Neural progenitor cell (in vitro differentiated cells): ENCODE measurements around the gene TIMM22. TPM values are rescaled to one million over a fixed set of nuclear protein-coding genes. Genes with fewer than 3 reads are reported as not detected.
"Not testable (repeated sequence)": the region's sequence is repeated elsewhere in the genome, so short reads cannot be mapped to it uniquely, and the experiment has no call there.

Experiments
- DNase-seq: peaks from one replicate; pipeline ENCODE4 v3.0.0-alpha.2; 2016; ENCODE audit warnings: low spot score
- H2AFZ ChIP-seq: fragments of 200-600 bp; sonication (generic); replicated peaks from 2 replicates; pipeline ENCODE4 v1.6.1; 2016; ENCODE audit warnings: antibody characterized with exemption
- H3F3A ChIP-seq: fragments of 200-600 bp; sonication (generic); 2 replicates; pipeline ENCODE4 v1.6.1; 2016; ENCODE audit warnings: antibody characterized with exemption, low read depth
- H3K27ac ChIP-seq: fragments of 200-600 bp; sonication (generic); 2 replicates; pipeline ENCODE4 v1.5.1; 2016; ENCODE audit warnings: mild to moderate bottlenecking
- H3K27me3 ChIP-seq: fragments of 200-600 bp; sonication (generic); 2 replicates; pipeline ENCODE4 v1.6.1; 2016; ENCODE audit warnings: mild to moderate bottlenecking, moderate library complexity
- H3K36me3 ChIP-seq: fragments of 200-600 bp; sonication (generic); 2 replicates; pipeline ENCODE4 v1.5.1; 2016
- H3K4me1 ChIP-seq: fragments of 200-600 bp; sonication (generic); 2 replicates; pipeline ENCODE4 v1.6.1; 2016; ENCODE audit warnings: mixed run types
- H3K4me2 ChIP-seq: fragments of 200-600 bp; sonication (generic); 2 replicates; pipeline ENCODE4 v1.6.1; 2016
- H3K4me3 ChIP-seq: fragments of 200-600 bp; sonication (generic); 2 replicates; pipeline ENCODE4 v1.5.1; 2016
- H3K79me2 ChIP-seq: fragments of 200-600 bp; sonication (generic); 2 replicates; pipeline ENCODE4 v1.6.1; 2016; ENCODE audit warnings: low read depth
- H3K9ac ChIP-seq: fragments of 200-600 bp; sonication (generic); 2 replicates; pipeline ENCODE4 v1.6.1; 2016
- H3K9me3 ChIP-seq: fragments of 200-600 bp; sonication (generic); 2 replicates; pipeline ENCODE4 v1.5.1; 2016; ENCODE audit warnings: low read depth
- H4K20me1 ChIP-seq: fragments of 200-600 bp; sonication (generic); 2 replicates; pipeline ENCODE4 v1.6.1; 2016; ENCODE audit warnings: low read depth
- H3K27ac Mint-ChIP-seq: 3 replicates; pipeline ENCODE4 v1.8.0; 2021; ENCODE audit warnings: mixed read lengths
- H3K27me3 Mint-ChIP-seq: 2 replicates; pipeline ENCODE4 v1.8.0; 2022; ENCODE audit warnings: low read depth, mild to moderate bottlenecking, inconsistent platforms, moderate library complexity, mixed read lengths; ENCODE audit not compliant: insufficient read depth
- H3K36me3 Mint-ChIP-seq: 3 replicates; pipeline ENCODE4 v1.8.0; 2021; ENCODE audit warnings: mixed read lengths
- H3K4me1 Mint-ChIP-seq: 3 replicates; pipeline ENCODE4 v1.8.0; 2021; ENCODE audit warnings: mixed read lengths
- H3K4me3 Mint-ChIP-seq: 3 replicates; pipeline ENCODE4 v1.8.0; 2021; ENCODE audit warnings: mild to moderate bottlenecking, moderate library complexity, mixed read lengths
- H3K9me3 Mint-ChIP-seq: 3 replicates; pipeline ENCODE4 v1.8.0; 2020; ENCODE audit warnings: mixed read lengths
- EZH2 ChIP-seq: fragments of 200-600 bp; sonication (generic); IDR thresholded peaks from 2 replicates; pipeline ENCODE4 v1.6.1; 2017; ENCODE audit warnings: antibody characterized with exemption, mild to moderate bottlenecking, moderate library complexity
- EZH2phosphoT487 ChIP-seq: fragments of 200-600 bp; sonication (generic); IDR thresholded peaks from 2 replicates; pipeline ENCODE4 v1.6.1; 2017; ENCODE audit warnings: antibody characterized with exemption
- total RNA-seq: library from RNA; depleted of rRNA; stranded (reverse); fragments of >200 nt; gene quantifications from 2 replicates; pipeline ENCODE4 v1.2.3, GENCODE V29; 2015; ENCODE audit warnings: low replicate concordance
- TF ChIP-seq, protein P1 (sequence below): fragments of 200-600 bp; sonication (generic); IDR thresholded peaks from 2 replicates; pipeline ENCODE4 v1.5.1; 2017; ENCODE audit warnings: antibody characterized with exemption, mild to moderate bottlenecking

The TIMM22 gene
- total RNA-seq, 1 donor from 2014 or later = 11.7 TPM

DNA sequence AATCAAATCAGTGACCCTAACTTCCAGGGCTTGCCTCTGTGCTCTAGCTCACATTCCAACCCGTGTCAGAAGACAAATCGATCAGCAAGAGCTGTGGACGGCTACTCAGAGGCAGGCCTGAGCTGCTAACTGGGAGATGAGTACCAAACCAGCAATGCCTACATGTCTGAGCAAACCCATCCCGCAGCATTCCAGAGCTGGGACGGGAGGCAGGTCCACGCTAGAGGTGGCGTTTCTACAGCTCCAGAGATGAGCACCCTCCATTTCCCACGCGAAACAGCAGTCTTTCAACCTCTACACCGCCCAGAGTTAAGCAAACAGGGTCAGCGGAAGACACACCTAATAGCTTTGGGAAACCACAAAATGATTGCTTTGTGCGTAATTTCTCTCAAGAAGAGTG, 23.9 kb upstream of the TIMM22 start:
- Mint-ChIP-seq H3K36me3 (peaks cover 27% of the 10 kb centered on the region), H3K9me3 (peaks cover 2% of the 10 kb centered on the region), H3K27ac (no peak overlapping the region), H3K4me3 (peak overlapping the region; percentile 4), H3K27me3 (peaks cover 9% of the 10 kb centered on the region), H3K4me1 (peaks cover 68% of the 10 kb centered on the region)
- Histone ChIP-seq H3K4me3 (no peak overlapping the region), H3K27me3 (no peaks in the 10 kb centered on the region), H2AFZ (no peak overlapping the region), H3K9ac (no peak overlapping the region), H3K4me1 (peaks cover 25% of the 10 kb centered on the region), H3F3A (peaks cover 18% of the 10 kb centered on the region), H4K20me1 (peaks cover 73% of the 10 kb centered on the region), H3K27ac (no peak overlapping the region), H3K9me3 (no peaks in the 10 kb centered on the region), H3K36me3 (no peaks in the 10 kb centered on the region), H3K79me2 (peaks cover 99% of the 10 kb centered on the region), H3K4me2 (no peak overlapping the region)
- TF ChIP-seq, protein P1, sequence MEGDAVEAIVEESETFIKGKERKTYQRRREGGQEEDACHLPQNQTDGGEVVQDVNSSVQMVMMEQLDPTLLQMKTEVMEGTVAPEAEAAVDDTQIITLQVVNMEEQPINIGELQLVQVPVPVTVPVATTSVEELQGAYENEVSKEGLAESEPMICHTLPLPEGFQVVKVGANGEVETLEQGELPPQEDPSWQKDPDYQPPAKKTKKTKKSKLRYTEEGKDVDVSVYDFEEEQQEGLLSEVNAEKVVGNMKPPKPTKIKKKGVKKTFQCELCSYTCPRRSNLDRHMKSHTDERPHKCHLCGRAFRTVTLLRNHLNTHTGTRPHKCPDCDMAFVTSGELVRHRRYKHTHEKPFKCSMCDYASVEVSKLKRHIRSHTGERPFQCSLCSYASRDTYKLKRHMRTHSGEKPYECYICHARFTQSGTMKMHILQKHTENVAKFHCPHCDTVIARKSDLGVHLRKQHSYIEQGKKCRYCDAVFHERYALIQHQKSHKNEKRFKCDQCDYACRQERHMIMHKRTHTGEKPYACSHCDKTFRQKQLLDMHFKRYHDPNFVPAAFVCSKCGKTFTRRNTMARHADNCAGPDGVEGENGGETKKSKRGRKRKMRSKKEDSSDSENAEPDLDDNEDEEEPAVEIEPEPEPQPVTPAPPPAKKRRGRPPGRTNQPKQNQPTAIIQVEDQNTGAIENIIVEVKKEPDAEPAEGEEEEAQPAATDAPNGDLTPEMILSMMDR = no peak
- TF ChIP-seq EZH2phosphoT487 (no peak), EZH2 (no peak)
- no peak for DNase-seq

DNA sequence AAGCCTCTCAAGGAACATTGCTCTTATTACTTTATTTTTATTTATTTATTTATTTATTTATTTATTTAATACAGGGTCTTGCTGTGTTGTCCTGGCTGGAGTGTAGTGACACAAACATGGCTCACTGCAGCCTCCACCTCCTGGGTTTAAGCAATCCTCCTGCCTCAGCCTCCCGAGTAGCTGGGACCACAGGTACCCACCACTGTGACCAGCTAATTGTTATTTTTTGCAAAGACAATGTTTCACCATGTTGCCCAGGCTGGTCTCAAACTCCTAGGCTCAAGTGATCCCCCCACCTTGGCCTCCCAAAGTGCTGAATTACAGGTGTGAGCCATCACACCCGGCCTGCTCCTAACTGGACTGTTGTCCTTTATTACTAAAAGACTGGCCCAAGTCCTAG, 22.2 kb upstream of the TIMM22 start:
- H4K20me1 ChIP-seq = peaks cover 70% of the 10 kb centered on the region
- not testable (repeated sequence) for H3K4me3 ChIP-seq, H3K9me3 Mint-ChIP-seq, H2AFZ ChIP-seq, H3K27ac ChIP-seq, DNase-seq, H3K9ac ChIP-seq, H3K27ac Mint-ChIP-seq, H3K27me3 ChIP-seq, H3K4me2 ChIP-seq, H3K4me3 Mint-ChIP-seq, H3K9me3 ChIP-seq, H3K36me3 ChIP-seq
- peaks cover 25% of the 10 kb centered on the region for H3K4me1 ChIP-seq
- H3K27me3 Mint-ChIP-seq = peaks cover 11% of the 10 kb centered on the region
- H3K36me3 Mint-ChIP-seq = peaks cover 21% of the 10 kb centered on the region
- H3K4me1 Mint-ChIP-seq = peaks cover 53% of the 10 kb centered on the region
- peaks cover 90% of the 10 kb centered on the region for H3K79me2 ChIP-seq
- peaks cover 21% of the 10 kb centered on the region for H3F3A ChIP-seq

DNA sequence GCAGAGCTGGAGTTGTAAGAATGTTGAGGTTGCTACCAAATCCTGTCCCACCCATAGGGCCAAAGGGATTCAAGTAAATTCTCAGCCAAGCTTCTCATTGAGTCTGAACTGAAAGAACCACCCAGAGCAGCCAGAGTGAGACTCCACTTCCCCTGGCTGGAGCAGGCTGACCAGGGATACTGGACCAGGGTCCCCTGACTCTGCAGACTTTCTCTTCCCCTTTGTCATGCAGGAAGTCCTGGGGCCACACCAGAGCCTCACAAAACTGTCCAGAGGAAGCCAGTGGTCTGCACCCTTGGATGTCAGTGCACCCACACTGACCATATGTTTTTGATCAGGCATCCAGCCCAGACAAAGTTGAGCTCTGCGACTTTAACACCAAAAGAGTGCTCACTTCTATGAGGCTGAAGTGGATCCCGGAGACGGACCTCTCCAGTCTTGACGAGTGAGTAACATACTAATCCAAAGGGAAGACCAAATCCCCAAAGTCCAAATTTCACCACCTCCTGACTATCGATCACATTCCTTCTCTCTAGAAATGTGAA, 21.5 kb upstream of the TIMM22 start:
- H3K27me3 ChIP-seq = no peaks in the 10 kb centered on the region
- H3K79me2 ChIP-seq = peaks cover 84% of the 10 kb centered on the region
- peak overlapping the region; percentile 24 for H3K27ac Mint-ChIP-seq
- no peaks in the 10 kb centered on the region for H3K36me3 ChIP-seq
- no peak overlapping the region for H2AFZ ChIP-seq
- no peaks in the 10 kb centered on the region for H3K9me3 ChIP-seq
- peaks cover 11% of the 10 kb centered on the region for H3K27me3 Mint-ChIP-seq
- peak overlapping the region; percentile 48 for H3K4me3 Mint-ChIP-seq
- no peak overlapping the region for H3K4me3 ChIP-seq
- TF ChIP-seq EZH2 (no peak), EZH2phosphoT487 (no peak)
- TF ChIP-seq, protein P1 = no peak
- no peak for DNase-seq
- peaks cover 51% of the 10 kb centered on the region for H3K4me1 Mint-ChIP-seq
- no peak overlapping the region for H3K27ac ChIP-seq
- H4K20me1 ChIP-seq = peaks cover 64% of the 10 kb centered on the region
- peaks cover 20% of the 10 kb centered on the region for H3K36me3 Mint-ChIP-seq
- peaks cover 18% of the 10 kb centered on the region for H3K4me1 ChIP-seq
- peaks cover 2% of the 10 kb centered on the region for H3K9me3 Mint-ChIP-seq
- H3K4me2 ChIP-seq = no peak overlapping the region
- peaks cover 21% of the 10 kb centered on the region for H3F3A ChIP-seq
- no peak overlapping the region for H3K9ac ChIP-seq

DNA sequence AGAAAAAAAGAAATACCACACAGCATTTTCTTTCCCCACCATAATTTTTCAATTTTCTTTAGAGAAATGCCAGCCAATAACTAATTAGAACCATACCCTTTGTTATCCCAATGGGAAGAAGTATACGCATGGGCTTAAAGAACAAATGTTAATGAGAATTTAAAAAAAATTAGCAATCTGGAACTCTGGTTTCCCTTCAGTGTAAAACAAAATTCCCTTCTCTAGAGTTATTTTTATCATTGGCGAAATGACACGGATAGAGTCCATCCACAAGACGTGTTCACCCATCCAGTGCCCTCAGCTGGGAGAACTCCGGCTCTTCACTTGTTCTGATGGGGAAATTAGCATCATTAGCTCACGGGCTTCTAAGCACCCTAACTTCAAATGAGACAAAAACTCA, 20.6 kb upstream of the TIMM22 start:
- no peaks in the 10 kb centered on the region for H3K36me3 ChIP-seq
- peaks cover 13% of the 10 kb centered on the region for H3K4me1 ChIP-seq
- H4K20me1 ChIP-seq = peaks cover 55% of the 10 kb centered on the region
- peaks cover 8% of the 10 kb centered on the region for H3K27me3 Mint-ChIP-seq
- peaks cover 13% of the 10 kb centered on the region for H3F3A ChIP-seq
- no peak for DNase-seq
- no peak overlapping the region for H3K27ac ChIP-seq
- no peak overlapping the region for H2AFZ ChIP-seq
- peaks cover 49% of the 10 kb centered on the region for H3K4me1 Mint-ChIP-seq
- H3K9me3 ChIP-seq = no peaks in the 10 kb centered on the region
- H3K4me2 ChIP-seq = no peak overlapping the region
- H3K4me3 Mint-ChIP-seq = peak overlapping the region; percentile 72
- H3K79me2 ChIP-seq = peaks cover 76% of the 10 kb centered on the region
- TF ChIP-seq EZH2phosphoT487 = no peak
- H3K9me3 Mint-ChIP-seq = peaks cover 2% of the 10 kb centered on the region
- no peak overlapping the region for H3K4me3 ChIP-seq
- no peak overlapping the region for H3K27ac Mint-ChIP-seq
- no peak overlapping the region for H3K9ac ChIP-seq
- H3K27me3 ChIP-seq = no peaks in the 10 kb centered on the region
- peaks cover 17% of the 10 kb centered on the region for H3K36me3 Mint-ChIP-seq
